Activated CD8-positive, alpha-beta memory T cell treated with anti-CD3 and anti-CD28 coated beads, Interleukin-2, amount 50 U/mL, for 1 hour (primary cell): ENCODE results near the gene N4BP2.
"Not testable (repeated sequence)": the region's sequence is repeated elsewhere in the genome, so short reads cannot be mapped to it uniquely, and the experiment has no call there.

Experiments used
- DNase-seq: peaks from one replicate; pipeline ENCODE4 v3.0.0-alpha.2; 2020; ENCODE audit errors: extremely low read depth

Gene N4BP2

GRCh38 chr4:40056716-40057585 lies at the start of gene N4BP2:
TSS of gene N4BP2 (plus strand) at chr4:40056850. CDS start at chr4:40097341, 40,491 bp downstream.
- peak; percentile 24 for DNase-seq

- DNase-seq = no peak
Measured at GRCh38 chr4:40016007-40016406, 40.6 kb upstream of the N4BP2 start.

GRCh38 chr4:40020221-40020620 lies 36.4 kb upstream of the N4BP2 start:
- no peak for DNase-seq

- DNase-seq = not testable (repeated sequence)
Measured at GRCh38 chr4:40021116-40021515, 35.5 kb upstream of the N4BP2 start.

- not testable (repeated sequence) for DNase-seq
Measured at GRCh38 chr4:40024049-40024448, 32.6 kb upstream of the N4BP2 start.

DNA sequence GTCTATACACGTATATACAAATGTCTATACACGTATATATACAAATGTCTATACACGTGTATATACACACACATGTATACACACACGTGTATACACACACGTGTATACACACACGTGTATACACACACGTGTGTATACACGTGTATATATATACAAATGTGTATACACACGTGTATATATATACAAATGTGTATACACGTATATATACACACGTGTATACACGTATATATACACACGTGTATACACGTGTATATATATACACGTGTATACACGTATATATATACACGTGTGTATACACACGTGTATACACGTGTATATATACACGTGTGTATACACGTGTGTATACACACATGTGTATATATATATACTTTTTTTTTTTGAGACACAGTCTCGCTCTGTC lies 23.9 kb upstream of the N4BP2 start:
- no peak for DNase-seq

- DNase-seq = no peak
Measured at GRCh38 chr4:40033613-40034012, 23.0 kb upstream of the N4BP2 start.

DNA sequence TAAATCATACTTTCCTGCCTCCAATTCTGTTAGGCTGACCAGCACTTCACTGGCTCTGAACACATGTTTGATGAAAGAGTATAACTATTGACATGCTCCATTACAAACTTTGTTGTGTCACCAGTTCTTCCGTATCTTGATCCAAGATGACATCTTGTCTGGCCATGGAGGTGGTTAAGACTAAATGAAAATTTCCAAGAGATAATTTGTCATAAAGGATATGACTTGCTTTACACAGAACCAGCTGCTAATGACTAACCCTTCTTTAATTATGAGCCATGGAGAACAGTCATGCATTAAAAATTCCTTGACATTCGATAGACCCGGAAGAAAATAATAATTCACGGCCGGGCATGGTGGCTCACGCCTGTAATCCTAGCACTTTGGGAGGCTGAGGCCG lies 17.7 kb upstream of the N4BP2 start:
- DNase-seq = no peak

DNA sequence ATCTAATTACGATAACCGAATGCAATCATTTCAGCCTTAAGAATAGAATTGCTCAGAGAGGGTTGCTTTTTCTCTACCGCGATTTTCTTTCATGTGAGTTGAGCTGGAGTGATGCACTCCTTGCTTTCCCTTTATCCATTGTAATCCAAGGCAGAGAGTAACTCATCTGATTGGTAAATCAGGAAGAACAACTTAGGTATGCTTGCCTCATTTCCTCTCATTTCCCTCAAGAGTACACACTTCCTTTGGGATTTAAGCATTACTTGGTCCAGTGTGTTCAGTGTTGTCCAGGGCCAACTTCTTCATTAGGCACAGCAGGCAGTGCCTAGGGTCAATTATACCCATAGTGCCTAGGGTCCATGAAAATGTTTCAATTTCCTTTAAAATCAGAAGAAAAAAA lies 15.7 kb upstream of the N4BP2 start:
- DNase-seq = no peak

- no peak for DNase-seq
Measured at GRCh38 chr4:40043786-40044185, 12.9 kb upstream of the N4BP2 start.

GRCh38 chr4:40046311-40046980 lies 10.2 kb upstream of the N4BP2 start:
- DNase-seq = no peak

DNA sequence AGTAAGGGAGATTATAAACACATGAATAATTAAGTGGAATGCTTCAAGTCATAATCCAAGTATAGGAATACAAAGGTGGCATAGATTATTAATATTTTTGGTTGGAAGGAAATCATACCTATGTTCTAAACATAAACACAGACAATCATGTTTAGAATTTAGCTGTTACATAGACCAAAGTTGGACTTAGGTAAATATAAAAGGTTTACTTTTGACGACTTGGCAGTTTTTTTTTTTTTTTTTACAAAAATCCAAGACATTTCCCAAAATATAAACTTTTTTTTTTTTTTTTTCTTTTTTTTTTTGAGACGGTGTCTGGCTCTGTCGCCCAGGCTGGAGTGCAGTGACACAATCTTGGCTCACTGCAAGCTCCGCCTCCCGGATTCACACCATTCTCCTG lies 3.5 kb upstream of the N4BP2 start:
- DNase-seq = no peak

DNA sequence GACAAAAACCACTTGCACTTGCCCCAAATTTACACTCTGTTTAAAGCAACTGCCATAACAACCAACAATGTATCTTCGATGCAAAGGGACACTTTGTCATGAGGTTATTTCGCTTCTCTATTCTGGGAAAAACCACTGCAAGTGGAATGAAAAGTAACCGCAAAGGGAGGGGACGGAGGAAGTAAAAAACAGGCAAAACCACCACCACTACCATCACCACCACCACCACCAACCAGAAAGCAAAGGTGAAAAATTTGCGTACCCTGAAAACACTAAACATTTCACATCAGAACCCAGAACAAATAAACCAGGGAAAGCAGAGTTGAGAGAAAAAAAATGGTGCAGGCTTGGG lies 1.2 kb upstream of the N4BP2 start:
- DNase-seq = no peak

GRCh38 chr4:40055863-40056715 lies 561 bp upstream of the N4BP2 start:
- DNase-seq = peak; percentile 5

- peak; percentile 26 for DNase-seq
Measured at GRCh38 chr4:40057586-40058091, 989 bp downstream of the N4BP2 start.

GRCh38 chr4:40058121-40058520 lies 1.5 kb downstream of the N4BP2 start:
- no peak for DNase-seq

DNA sequence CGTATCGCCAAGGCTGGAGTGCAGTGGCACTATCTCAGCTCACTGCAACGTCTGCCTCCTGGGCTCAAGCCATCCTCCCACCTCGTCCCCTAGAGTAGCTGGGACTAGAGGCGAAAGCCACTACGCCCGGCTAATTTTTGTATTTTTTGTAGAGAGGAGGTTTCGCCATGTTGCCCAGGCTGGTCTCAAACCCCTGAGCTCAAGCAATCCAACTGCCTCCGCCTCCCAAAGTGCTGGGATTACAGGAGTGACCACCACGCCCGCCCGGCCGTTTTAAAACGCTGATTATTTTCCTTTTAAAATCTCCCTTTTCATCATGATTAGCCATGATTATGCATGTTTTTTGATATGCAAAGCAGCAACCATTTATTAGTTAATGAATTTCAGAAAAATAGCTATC lies 2.2 kb downstream of the N4BP2 start:
- no peak for DNase-seq

- no peak for DNase-seq
Measured at GRCh38 chr4:40059362-40059761, 2.7 kb downstream of the N4BP2 start.

DNA sequence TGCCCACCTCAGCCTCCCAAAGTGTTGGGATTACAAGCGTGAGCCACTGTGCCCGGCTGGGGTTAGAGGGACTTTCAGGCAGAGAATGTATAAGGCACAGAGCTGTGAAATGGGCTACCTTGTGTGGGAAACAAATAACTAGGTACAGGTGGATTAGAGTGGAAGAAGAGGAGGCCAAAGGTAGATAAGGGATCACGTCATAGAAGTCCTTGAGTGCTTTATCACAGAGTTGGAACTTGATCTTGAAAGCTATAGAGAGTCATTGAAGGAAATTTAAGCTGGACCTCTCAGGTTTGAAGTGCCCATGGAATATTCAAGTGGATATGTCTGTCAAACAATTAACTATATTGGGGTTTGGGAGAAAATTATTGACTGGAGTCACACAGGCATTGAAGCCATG lies 8.4 kb downstream of the N4BP2 start:
- no peak for DNase-seq

DNA sequence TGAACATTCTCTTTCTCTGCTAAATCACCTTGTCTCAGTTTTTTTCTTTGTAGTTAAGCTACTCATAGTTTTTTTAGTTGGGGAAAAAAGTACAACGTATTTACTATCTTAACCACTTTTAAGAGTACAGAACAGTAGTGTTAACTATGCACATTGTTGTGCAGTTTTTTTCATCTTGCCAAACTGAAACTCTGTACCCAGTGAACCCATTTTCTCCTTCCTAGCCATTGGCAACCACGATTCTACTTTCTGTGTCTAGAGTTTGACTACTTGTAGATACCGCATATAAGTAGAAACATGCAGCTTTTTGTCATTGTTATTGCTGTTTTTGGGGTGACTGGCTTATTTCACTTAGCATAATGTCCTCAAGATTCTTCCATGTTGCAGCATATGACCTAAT lies 10.0 kb downstream of the N4BP2 start:
- DNase-seq = no peak

- no peak for DNase-seq
Measured at GRCh38 chr4:40070387-40070786, 13.7 kb downstream of the N4BP2 start.

GRCh38 chr4:40086421-40086820 lies 29.8 kb downstream of the N4BP2 start:
- DNase-seq = no peak
